HepG2 (cell line): ENCODE data around the gene CHPF. TPM values are rescaled to one million over a fixed set of nuclear protein-coding genes. Genes with fewer than 3 reads are reported as not detected.

Source experiments
- BRD4 ChIP-seq: sonication (generic); formaldehyde crosslinking; IDR thresholded peaks from 2 replicates; pipeline ENCODE4 v1.4.0; 2020; ENCODE audit warnings: missing genetic modification reagents
- DR1 ChIP-seq: sonication (generic); formaldehyde crosslinking; IDR thresholded peaks from 2 replicates; pipeline ENCODE4 v1.8.0; 2021; ENCODE audit warnings: mild to moderate bottlenecking, missing genetic modification reagents, inconsistent platforms
- FOXO4 ChIP-seq: sonication (generic); formaldehyde crosslinking; conservative IDR thresholded peaks from 2 replicates; pipeline ENCODE4 v1.8.1; 2023; ENCODE audit warnings: missing genetic modification reagents
- HDAC1 ChIP-seq: sonication (generic); formaldehyde crosslinking; IDR thresholded peaks from 2 replicates; pipeline ENCODE4 v1.5.1; 2020; ENCODE audit warnings: mild to moderate bottlenecking, missing genetic modification reagents
- IRX3 ChIP-seq: sonication (generic); formaldehyde crosslinking; IDR thresholded peaks from 2 replicates; pipeline ENCODE4 v1.8.1; 2023; ENCODE audit warnings: mild to moderate bottlenecking, low read depth, missing genetic modification reagents, borderline replicate concordance
- LBX2 ChIP-seq: sonication (generic); formaldehyde crosslinking; IDR thresholded peaks from 2 replicates; pipeline ENCODE4 v1.5.0; 2020; ENCODE audit warnings: missing genetic modification reagents, mild to moderate bottlenecking, borderline replicate concordance
- MBNL3 ChIP-seq: fragments of 250-450 bp; sonication (Bioruptor Pico); conservative IDR thresholded peaks from 2 replicates; pipeline ENCODE4 v1.8.0; 2022; ENCODE audit warnings: mild to moderate bottlenecking, inconsistent platforms
- MED13 ChIP-seq: sonication (generic); formaldehyde crosslinking; IDR thresholded peaks from 2 replicates; pipeline ENCODE4 v1.5.0; 2020; ENCODE audit warnings: missing genetic modification reagents
- MYNN ChIP-seq: sonication (generic); formaldehyde crosslinking; IDR thresholded peaks from 2 replicates; pipeline ENCODE4 v1.4.0; 2020; ENCODE audit warnings: mild to moderate bottlenecking, low read depth, missing genetic modification reagents
- PHF20 ChIP-seq: sonication (generic); formaldehyde crosslinking; IDR thresholded peaks from 2 replicates; pipeline ENCODE4 v1.5.0; 2020; ENCODE audit warnings: mild to moderate bottlenecking, missing genetic modification reagents
- SMC3 ChIP-seq: IDR thresholded peaks from 2 replicates; pipeline ENCODE4 v1.6.1; 2011; ENCODE audit warnings: low read length, improper control_type of control experiment
- ZBTB39 ChIP-seq: sonication (generic); formaldehyde crosslinking; IDR thresholded peaks from 2 replicates; pipeline ENCODE4 v1.5.0; 2020; ENCODE audit warnings: missing genetic modification reagents
- ZFP36 ChIP-seq: fragments of 150-350 bp; IDR thresholded peaks from 2 replicates; pipeline ENCODE4 v1.6.1; 2018; ENCODE audit warnings: borderline replicate concordance, low read length, low read depth; ENCODE audit not compliant: partially characterized antibody
- ZFY ChIP-seq: sonication (generic); formaldehyde crosslinking; IDR thresholded peaks from 2 replicates; pipeline ENCODE4 v1.4.0; 2020; ENCODE audit warnings: missing genetic modification reagents
- ZNF430 ChIP-seq: sonication (generic); formaldehyde crosslinking; IDR thresholded peaks from 2 replicates; pipeline ENCODE4 v1.9.0; 2021; ENCODE audit warnings: mild to moderate bottlenecking, missing genetic modification reagents
- ZNF572 ChIP-seq: sonication (generic); formaldehyde crosslinking; IDR thresholded peaks from 2 replicates; pipeline ENCODE4 v1.5.1; 2020; ENCODE audit warnings: mild to moderate bottlenecking, missing genetic modification reagents
- ZNF660 ChIP-seq: sonication (generic); formaldehyde crosslinking; IDR thresholded peaks from 2 replicates; pipeline ENCODE4 v1.5.1; 2020; ENCODE audit warnings: mild to moderate bottlenecking, low read depth, missing genetic modification reagents, borderline replicate concordance
- ZNF766 ChIP-seq: sonication (generic); formaldehyde crosslinking; IDR thresholded peaks from 2 replicates; pipeline ENCODE4 v1.5.0; 2020; ENCODE audit warnings: missing genetic modification reagents, borderline replicate concordance
- polyA plus RNA-seq, 8 experiments: library from polyadenylated mRNA; depleted of rRNA in 3 of 8; stranded (reverse) in 7 of 8; unstranded in 1 of 8; fragments of >200 nt; fragmentation: Illumina TruSeq in 4 of 8; extraction: Trizol in 4 of 8; gene quantifications; 2 replicates each; pipeline versions ENCODE4 v1.2.1 to v1.2.3, GENCODE V29; 2011 to 2016; ENCODE audit warnings: low read depth in 4 of 8, missing spikeins in 1 of 8, mixed read lengths in 1 of 8; ENCODE audit not compliant: insufficient read depth in 1 of 8
- total RNA-seq, 5 experiments: library from RNA; depleted of rRNA; stranded (reverse); fragments of >200 nt; fragmentation: Illumina TruSeq; extraction: Trizol; gene quantifications; 2 replicates each; pipeline ENCODE4 v1.2.3, GENCODE V29; 2016; ENCODE audit warnings: low read depth in 1 of 5
- TF ChIP-seq, protein P1 (sequence below): sonication (generic); formaldehyde crosslinking; IDR thresholded peaks from 2 replicates; pipeline ENCODE4 v1.8.1; 2023; ENCODE audit warnings: missing genetic modification reagents, mild to moderate bottlenecking, borderline replicate concordance
- TF ChIP-seq, protein P2 (sequence below): sonication (generic); formaldehyde crosslinking; IDR thresholded peaks from 2 replicates; pipeline ENCODE4 v1.8.0; 2022; ENCODE audit warnings: missing genetic modification reagents, mild to moderate bottlenecking, inconsistent platforms, borderline replicate concordance
- TF ChIP-seq, protein P3 (sequence below): sonication (generic); formaldehyde crosslinking; IDR thresholded peaks from 2 replicates; pipeline ENCODE4 v1.5.1; 2020; ENCODE audit warnings: mild to moderate bottlenecking, moderate library complexity, missing genetic modification reagents

Gene CHPF
- total and polyA plus RNA-seq, 2 of the 13 experiments (the other 11 are each of a cell fraction or from before 2014, with no cell fraction given), result 79.6 to 111 TPM

- TF ChIP-seq ZFP36 (no peak), MYNN (CRISPR knock-in tag) (0 out of 2 replicates have a peak, but pooled peaks have one; percentile 89), ZNF660 (CRISPR knock-in tag) (peak; percentile 31; the same call in 1 of the 2 replicates), ZNF766 (0 out of 2 replicates have a peak, but pooled peaks have one; percentile 85), PHF20 (CRISPR knock-in tag) (peak; percentile 77), FOXO4 (CRISPR knock-in tag) (no peak), ZNF572 (CRISPR knock-in tag) (no peak), SMC3 (no peak; the same call in 1 of the 2 replicates), LBX2 (CRISPR knock-in tag) (peak; percentile 21; the same call in 1 of the 2 replicates), ZNF430 (peak; percentile 56; the same call in 1 of the 2 replicates), ZFY (peak; percentile 78), ZBTB39 (no peak), IRX3 (peak; percentile 72; the same call in 1 of the 2 replicates), HDAC1 (CRISPR knock-in tag) (peak; percentile 95), BRD4 (CRISPR knock-in tag) (0 out of 2 replicates have a peak, but pooled peaks have one; percentile 39), DR1 (CRISPR knock-in tag) (peak; percentile 92), MBNL3 (CRISPR knock-in tag) (no peak), MED13 (peak; percentile 94)
- TF ChIP-seq, protein P1, sequence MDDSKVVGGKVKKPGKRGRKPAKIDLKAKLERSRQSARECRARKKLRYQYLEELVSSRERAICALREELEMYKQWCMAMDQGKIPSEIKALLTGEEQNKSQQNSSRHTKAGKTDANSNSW (CRISPR knock-in tag), result peak; percentile 87
- TF ChIP-seq, protein P2, sequence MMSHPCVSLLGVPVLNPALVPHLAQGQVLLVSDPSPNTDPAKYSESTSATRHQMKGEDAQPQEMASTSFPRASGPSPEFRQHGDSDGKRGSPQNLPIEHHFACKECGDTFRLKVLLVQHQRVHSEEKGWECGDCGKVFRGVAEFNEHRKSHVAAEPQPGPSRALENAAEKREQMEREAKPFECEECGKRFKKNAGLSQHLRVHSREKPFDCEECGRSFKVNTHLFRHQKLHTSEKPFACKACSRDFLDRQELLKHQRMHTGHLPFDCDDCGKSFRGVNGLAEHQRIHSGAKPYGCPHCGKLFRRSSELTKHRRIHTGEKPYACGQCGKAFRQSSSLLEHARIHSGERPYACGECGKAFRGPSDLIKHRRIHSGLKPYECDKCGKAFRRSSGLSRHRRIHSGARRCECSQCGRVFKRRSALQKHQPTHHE (CRISPR knock-in tag), result 0 out of 2 replicates have a peak, but pooled peaks have one; percentile 38
- TF ChIP-seq, protein P3, sequence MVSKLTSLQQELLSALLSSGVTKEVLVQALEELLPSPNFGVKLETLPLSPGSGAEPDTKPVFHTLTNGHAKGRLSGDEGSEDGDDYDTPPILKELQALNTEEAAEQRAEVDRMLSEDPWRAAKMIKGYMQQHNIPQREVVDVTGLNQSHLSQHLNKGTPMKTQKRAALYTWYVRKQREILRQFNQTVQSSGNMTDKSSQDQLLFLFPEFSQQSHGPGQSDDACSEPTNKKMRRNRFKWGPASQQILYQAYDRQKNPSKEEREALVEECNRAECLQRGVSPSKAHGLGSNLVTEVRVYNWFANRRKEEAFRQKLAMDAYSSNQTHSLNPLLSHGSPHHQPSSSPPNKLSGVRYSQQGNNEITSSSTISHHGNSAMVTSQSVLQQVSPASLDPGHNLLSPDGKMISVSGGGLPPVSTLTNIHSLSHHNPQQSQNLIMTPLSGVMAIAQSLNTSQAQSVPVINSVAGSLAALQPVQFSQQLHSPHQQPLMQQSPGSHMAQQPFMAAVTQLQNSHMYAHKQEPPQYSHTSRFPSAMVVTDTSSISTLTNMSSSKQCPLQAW (CRISPR knock-in tag), result peak; percentile 75
Measured at GRCh38 chr2:219543596-219544358, at the start of gene CHPF, which contains the start of gene TMEM198 (continued).
